GM10847 (cell line): ENCODE measurements around the gene PCDHGA4.

Experiments used
- POLR2A ChIP-seq: IDR thresholded peaks from 2 replicates; pipeline ENCODE4 v1.6.1; 2011; ENCODE audit not compliant: insufficient read length; ENCODE audit errors: extremely low read depth

The PCDHGA4 gene

DNA sequence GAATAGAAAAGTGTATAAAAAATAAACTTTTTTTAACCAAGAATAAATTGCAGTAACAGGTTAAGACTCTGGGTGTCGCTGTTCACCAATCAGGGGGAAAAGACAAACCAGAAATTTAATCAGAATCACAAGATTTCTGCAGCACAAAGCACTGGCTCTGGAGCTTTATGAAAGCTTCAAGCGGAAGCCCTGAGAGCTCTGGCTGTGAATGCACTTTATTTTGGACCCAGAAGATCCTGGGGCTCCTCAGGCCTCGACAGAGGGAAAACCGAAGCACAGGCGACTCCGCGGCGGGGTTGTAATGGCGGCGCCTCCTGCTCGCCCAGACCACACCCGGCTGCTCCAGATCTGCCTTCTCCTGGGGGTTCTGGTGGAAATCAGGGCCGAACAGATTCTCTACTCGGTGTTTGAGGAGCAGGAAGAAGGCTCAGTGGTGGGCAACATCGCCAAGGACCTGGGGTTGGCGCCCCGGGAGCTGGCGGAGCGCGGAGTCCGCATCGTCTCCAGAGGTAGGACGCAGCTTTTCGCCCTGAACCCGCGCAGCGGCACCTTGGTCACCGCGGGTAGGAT is at the start of gene PCDHGA4:
PCDHGA4 (plus strand) TSS at position 122 of the 570 bp plus-strand sequence; CDS start at position 209, 87 bp downstream.
- TF ChIP-seq POLR2A, result no peak

DNA sequence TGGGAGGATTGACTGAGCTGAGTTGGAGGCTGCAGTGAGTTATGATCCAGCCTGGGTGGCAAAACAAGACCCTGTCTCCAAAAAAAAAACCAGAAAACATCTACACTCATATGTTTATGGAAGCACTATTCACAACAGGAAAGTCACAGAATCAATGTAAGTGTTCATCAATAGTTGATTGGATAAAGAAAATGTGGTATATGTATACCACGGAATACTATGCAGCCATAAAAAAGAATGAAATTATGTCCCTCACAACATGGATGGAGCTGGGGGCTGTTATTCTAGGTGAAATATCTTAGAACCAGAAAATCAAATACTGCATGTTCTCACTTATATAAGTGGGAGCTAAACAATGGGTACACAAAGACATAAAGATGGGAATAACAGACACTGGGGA is 48.2 kb upstream of the PCDHGA4 start:
- TF ChIP-seq POLR2A, result no peak

DNA sequence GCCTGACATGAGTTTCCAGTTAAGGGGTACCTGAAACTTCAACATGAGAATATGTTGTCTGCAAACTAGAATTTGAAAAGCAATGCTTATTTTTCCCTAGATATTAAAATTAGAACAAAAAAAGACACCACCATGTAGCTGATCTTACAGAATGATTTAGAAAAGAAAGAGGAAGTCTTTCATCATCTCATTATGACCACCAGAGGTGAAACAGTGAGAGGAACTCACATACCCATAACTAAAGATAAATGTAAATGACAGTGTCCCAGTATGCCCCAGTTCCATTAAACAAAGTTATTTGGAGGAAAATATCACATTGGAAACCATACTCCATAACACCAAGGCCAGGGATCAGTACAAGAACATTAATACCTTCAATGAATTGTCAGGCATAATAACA is 41.1 kb upstream of the PCDHGA4 start:
- no peak for TF ChIP-seq POLR2A

DNA sequence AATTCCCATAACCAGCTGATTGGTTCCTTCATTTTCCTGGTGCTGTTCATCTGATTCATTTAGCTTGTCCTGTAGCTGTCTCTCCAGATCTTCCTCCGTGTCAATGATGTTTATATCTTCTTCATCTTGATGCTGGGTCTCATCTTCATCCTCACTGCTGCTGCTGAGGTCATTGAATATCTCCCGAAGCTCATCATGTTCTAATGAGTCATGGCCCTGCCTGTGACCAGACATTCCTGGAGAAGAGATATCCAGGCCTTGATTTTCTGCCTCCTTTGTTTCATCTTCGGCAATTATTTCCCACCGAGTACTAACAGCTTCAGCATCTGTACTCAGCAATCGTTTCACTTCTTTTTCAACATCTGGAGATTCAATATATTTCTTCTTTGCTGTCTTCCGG is 35.6 kb upstream of the PCDHGA4 start:
- no peak for TF ChIP-seq POLR2A

DNA sequence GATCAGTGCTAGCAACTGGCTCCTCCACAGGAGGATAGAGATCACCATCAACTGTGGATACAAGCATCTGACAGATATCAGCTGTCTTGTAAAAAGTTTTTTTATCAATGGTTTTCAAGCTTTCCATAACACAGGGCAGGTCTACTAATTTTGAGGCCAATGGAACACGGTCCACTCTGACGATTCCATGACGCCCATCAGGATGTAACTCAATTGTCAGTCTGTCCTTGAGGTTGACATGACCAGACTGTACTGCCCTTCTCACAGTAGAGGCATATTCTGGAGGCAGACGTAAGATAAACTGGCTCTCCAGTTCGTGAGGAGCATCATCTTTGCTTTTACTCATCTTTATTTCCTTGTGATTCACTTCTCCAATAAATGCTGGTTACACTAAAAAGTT is 35.1 kb upstream of the PCDHGA4 start:
- no peak for TF ChIP-seq POLR2A

DNA sequence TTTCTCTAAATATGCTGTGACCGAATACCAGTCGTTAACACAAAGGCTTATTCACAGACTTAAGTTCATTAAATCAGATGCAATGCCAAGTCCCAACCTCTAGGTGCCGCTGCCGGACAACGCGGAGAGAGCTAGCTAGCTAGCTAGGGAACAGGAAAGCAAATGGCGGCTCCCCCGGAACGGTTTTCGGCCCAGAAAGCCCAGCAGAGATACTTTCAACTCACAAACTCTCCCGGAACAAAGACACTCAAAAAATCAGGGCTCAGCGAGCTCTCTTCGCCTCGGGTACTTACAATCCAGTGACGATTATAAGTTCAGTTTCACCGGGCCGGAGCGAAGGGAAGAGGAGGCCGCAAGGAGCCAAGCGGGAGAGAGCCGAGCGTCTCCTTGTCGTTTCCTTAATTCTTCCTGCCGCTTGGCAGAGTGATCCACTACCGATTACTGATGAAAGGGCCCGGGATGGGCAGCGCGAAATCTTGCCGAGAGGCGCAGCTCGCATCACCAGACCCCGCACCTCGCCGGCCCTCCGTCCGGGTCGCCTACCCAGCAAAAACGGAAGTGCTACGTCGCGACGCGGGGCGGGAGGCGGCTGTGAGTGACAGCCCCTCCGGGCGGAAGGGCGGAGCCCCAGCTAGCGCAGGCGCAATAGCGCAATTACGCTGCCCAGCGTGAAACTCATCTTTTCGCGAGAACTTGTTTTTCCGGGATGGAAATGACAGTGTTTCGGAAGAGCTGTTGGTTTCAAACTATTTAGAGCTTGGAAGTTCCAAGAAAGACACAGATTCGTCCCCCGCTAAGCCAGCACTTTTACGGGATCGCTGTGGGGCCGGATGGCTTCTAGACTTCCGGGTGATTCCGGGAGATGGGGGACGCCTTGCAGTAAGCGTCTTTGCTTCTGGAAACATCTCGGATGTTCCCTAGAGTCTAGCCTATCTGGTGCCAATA is 34.3 kb upstream of the PCDHGA4 start, which contains the start of gene TAF7:
TAF7 (minus strand) TSS at position 560 of the 945 bp plus-strand sequence. CDS start 740 bp downstream, outside the sequence.
- TF ChIP-seq POLR2A, result peak; percentile 95

DNA sequence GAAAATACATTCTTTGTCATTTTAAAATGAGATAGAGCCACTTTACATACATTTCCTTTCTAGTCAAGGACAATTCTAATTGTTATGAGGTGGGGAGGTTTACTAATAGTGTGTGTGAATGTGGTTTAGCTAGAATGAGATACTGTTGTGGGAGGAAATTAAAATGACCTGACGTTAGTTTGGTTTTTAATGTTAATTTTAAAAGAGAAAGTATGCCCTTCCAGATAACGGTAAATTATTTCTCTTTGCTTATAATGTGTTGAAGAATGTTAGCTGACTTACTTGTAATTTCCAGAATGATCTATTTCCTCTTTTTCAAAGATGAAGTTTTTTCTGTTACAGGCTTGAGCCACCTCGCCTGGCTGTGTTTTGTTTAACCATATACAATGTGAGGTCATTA is 32.6 kb upstream of the PCDHGA4 start:
- no peak for TF ChIP-seq POLR2A

DNA sequence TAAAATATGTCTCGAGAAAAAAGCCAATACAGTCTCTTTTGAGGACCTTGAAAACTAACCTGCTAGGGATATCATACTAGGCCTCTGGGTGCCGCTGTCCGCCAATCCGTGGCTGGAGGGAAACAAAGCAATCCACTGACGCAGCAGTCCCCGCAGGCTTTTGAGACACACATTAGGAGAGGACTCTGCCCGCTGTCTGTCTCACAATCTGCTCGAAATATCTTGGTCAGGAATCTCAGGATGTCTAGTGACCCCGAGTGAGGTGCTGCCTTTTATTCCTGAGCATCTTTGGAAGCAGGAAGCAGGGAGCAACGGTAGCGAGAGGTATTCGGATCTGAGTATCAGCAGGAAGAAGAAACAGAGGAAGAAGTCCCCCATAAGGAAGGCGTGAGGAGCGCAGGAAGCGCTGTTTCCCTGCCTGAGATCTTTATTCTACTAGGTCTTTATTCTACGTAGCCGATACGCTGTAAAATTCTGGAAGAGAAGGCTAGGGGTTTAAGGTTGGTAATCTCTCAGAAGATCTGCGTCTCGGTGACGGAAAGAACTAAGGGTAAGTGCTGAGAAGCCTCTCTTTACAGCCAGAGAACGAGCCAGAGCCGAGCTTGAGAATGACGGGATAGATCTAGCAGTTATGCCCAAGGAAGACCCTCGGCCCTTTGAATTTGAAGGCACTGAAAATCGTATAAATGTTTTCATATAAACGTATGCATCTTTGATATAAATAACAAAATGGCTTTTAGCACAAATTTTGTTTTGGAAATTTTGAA is 28.6 kb upstream of the PCDHGA4 start:
- TF ChIP-seq POLR2A, result no peak

DNA sequence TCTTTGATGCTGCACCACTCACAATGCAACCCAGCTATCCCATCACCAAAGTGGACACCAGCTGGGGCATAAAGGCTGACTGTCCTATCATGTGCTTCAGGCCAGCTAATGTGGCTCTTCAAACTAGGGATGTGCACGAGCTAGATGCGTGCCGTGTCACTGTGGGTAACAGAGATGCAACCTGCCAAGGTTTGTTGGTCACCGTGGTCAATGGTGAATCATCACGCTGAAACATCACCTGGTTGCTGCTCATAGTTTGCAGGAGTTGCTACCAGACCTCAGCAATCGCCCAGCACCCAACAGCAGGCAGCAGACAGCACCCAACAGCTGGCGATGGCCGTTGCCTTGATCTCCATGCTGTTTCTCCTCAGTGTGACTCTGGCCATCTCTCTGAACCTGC is 26.6 kb upstream of the PCDHGA4 start:
- no peak for TF ChIP-seq POLR2A

DNA sequence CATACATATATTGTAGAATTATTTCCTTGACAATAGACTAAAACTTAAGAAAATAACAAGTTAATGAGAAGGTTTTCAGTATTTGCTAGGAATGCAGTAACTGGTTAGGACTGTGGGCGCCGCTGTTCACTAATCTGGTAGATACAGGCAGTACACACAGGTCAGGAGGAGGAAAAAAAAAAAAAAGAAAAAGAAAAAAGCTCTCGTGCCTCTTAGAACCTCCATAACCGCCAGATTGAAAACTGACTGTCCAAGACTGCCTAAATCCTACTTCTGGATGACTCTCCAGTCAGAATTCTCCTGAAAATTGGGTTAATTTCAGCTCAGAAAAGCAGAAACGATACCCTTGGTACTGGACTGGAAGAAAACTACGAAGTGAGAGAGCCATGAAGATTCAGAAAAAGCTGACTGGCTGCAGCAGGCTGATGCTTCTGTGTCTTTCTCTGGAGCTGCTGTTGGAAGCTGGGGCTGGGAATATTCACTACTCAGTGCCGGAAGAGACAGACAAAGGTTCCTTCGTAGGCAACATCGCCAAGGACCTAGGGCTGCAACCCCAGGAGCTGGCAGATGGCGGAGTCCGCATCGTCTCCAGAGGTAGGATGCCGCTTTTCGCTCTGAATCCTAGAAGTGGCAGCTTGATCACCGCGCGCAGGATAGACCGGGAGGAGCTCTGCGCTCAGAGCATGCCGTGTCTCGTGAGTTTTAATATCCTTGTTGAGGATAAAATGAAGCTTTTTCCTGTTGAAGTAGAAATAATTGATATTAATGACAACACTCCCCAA is 24.3 kb upstream of the PCDHGA4 start, which contains the start of gene PCDHGA1:
PCDHGA1 (plus strand) TSS at position 216 of the 782 bp plus-strand sequence.
- no peak for TF ChIP-seq POLR2A

DNA sequence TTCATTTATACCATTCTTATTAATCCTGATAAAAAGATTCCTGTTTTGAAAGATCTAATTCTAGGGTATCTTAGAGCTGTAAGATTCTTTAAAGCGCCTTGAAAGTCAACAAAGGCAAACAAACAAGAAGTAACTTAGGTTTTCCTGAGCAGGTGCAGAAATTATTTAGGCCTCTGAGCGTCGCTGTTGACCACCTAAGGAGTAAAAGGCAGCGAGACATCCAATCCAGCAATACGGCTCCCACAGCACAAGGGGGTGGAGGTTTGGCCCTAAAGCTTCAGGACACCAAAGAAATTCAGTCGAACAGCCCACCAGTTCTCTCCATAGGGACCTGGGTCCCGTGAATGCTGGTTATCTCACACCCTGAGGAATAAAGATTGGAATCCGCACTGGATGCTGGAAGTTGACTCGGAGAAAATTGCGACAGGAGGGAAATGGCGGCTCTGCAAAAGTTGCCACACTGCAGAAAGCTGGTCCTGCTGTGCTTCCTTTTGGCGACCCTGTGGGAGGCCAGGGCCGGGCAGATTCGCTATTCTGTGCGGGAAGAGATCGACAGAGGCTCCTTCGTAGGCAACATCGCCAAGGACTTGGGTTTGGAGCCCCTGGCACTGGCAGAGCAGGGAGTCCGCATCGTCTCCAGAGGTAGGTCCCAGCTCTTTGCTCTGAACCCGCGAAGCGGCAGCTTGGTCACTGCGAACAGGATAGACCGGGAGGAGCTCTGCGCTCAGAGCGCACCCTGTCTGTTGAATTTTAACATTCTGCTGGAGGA is 16.1 kb upstream of the PCDHGA4 start, which contains the start of gene PCDHGA2:
PCDHGA2 (plus strand) TSS at position 223 of the 769 bp plus-strand sequence.
- no peak for TF ChIP-seq POLR2A

DNA sequence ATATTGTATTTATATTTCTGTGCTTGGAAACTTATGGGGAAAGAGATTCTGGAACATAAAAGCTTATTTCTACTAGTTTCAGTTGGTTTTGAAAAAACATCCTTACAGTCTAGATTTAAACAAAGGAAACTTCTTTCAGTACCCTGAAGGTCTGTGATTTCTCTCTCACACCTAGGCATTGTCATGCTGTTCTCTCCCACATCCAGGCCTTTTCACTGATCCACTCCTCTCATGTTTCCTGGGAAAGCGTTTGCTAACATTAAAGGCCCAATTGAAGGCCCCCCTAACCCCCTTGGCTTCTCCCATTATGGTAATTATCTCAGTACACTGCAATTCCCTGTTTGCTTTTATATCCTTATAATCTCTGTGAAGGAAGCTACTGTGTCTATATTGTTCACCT is 12.0 kb upstream of the PCDHGA4 start:
- no peak for TF ChIP-seq POLR2A

DNA sequence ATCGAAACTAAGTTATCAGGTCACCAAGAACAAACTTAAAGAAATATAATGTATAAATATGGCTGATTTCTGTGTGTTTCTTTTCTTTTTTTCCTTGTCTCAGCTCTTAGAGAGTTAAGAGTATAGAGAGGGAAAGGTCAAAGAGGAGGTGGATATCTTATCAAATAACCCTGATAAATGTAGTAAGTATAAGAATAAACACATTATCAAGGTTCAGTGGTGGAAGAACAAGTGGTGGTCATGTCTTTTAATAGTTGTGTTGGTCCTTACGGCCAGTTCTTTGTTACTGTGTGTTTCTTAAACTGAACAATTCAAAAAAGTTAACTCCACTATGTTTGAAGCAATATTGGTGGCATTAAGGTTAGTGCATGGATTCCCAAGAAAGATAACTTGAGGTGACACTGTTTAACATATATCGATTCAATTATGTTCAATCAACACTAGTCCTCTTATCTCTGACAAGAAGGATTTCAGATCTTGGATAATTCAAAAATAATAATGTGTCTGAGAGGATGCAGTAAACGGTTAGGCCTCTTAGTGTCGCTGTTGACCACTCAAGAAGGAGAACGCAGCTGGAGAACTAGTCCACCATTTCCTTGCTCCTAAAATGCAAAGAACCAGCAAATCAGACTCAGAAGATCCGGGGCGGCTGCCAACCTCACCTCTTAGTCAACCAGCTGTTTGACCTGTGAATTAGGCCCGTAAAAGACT is 11.4 kb upstream of the PCDHGA4 start, which contains the start of gene PCDHGA3:
PCDHGA3 (plus strand) TSS at position 588 of the 711 bp plus-strand sequence. CDS start 205 bp downstream, outside the sequence.
- TF ChIP-seq POLR2A, result no peak
